ENCODE results near the gene TPSD1.

The TPSD1 gene

GRCh38 chr16:1214719-1215118 is 41.1 kb upstream of the TPSD1 start:
- Histone ChIP-seq H2AFZ (ENCODE audit: low read length, unreplicated experiment) (no peak overlapping the region), H3K27me3 (ENCODE audit: insufficient read depth, low read length) (no peaks in the 10 kb centered on the region), H3K27ac (ENCODE audit: low read depth, low read length) (no peak overlapping the region), H3K4me3 (ENCODE audit: low read depth, low read length) (no peak overlapping the region), H3K4me1 (ENCODE audit: control insufficient read depth, insufficient read depth, low read length, unreplicated experiment) (no peaks in the 10 kb centered on the region), H3K36me3 (ENCODE audit: insufficient read depth, low read length) (no peaks in the 10 kb centered on the region), H3K79me2 (ENCODE audit: control insufficient read depth, insufficient read depth, low read length, unreplicated experiment) (no peaks in the 10 kb centered on the region)

DNA sequence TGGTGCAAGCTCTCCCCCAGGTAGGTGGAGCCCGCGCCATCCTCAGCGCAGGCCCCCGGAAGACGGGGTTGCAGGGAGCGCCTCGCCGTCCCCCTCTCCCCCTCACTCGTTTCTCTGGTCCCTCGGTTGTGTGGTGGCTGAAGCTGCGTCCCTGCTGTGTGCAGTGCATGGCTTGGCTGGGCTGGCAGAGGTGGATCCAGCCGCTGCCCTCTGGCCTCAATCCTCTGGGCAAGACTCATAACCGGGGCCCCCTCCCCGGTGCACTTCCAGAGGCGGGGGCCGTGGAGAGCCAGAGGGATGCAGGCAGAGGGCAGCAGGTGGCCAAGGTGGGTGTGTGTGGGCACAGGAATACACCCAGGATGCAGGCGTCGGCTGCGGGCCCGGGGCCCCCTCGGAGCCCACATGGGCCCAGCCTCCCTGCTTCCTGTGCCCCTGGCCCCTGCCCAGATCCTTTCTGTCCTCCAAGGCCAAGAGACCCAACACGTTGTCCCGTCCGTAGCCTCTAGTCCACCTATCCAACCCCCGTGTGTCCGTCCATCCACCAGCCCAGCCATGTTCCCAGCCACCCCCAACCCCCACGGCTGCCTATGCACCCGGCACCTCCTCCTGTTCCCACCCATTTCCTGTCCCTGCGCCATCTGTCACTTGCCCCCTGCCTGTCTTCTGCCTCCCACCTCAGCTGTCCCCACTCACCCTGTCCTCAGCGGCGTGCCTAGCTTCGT is 40.1 kb upstream of the TPSD1 start:
- Histone ChIP-seq H3K27ac (ENCODE audit: low read depth, low read length) (no peak overlapping the region), H3K27me3 (ENCODE audit: insufficient read depth, low read length) (no peaks in the 10 kb centered on the region), H3K36me3 (ENCODE audit: insufficient read depth, low read length) (no peaks in the 10 kb centered on the region)

DNA sequence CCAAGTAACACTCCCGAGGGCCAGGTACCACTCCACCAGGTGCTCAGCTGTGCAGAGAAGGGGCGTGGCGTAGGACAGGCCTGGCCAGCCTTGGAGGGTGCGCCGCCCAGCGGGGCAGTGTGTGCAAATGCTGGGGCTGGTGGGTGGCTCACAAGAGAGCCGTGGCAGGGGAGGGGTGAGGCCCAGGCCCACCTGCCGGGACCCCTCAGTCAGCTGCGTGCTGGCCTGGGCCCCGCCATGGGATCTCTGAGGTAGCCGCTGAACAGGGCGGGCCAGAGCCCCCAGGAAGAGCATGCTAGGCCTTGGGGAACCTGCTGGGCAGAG is 39.6 kb upstream of the TPSD1 start:
- Histone ChIP-seq H3K4me3 (ENCODE audit: low read depth, low read length) (no peak overlapping the region), H3K27ac (ENCODE audit: low read depth, low read length) (no peak overlapping the region), H3K4me1 (ENCODE audit: control insufficient read depth, insufficient read depth, low read length, unreplicated experiment) (no peaks in the 10 kb centered on the region), H3K27me3 (ENCODE audit: insufficient read depth, low read length) (no peaks in the 10 kb centered on the region), H3K36me3 (ENCODE audit: insufficient read depth, low read length) (no peaks in the 10 kb centered on the region), H3K79me2 (ENCODE audit: control insufficient read depth, insufficient read depth, low read length, unreplicated experiment) (no peaks in the 10 kb centered on the region), H2AFZ (ENCODE audit: low read length, unreplicated experiment) (no peak overlapping the region)

More for the DNA sequence above, 40.1 kb upstream of the TPSD1 start:
- Histone ChIP-seq H2AFZ (ENCODE audit: low read length, unreplicated experiment) (no peak overlapping the region), H3K4me3 (ENCODE audit: low read depth, low read length) (no peak overlapping the region), H3K79me2 (ENCODE audit: control insufficient read depth, insufficient read depth, low read length, unreplicated experiment) (no peaks in the 10 kb centered on the region), H3K4me1 (ENCODE audit: control insufficient read depth, insufficient read depth, low read length, unreplicated experiment) (no peaks in the 10 kb centered on the region)

DNA sequence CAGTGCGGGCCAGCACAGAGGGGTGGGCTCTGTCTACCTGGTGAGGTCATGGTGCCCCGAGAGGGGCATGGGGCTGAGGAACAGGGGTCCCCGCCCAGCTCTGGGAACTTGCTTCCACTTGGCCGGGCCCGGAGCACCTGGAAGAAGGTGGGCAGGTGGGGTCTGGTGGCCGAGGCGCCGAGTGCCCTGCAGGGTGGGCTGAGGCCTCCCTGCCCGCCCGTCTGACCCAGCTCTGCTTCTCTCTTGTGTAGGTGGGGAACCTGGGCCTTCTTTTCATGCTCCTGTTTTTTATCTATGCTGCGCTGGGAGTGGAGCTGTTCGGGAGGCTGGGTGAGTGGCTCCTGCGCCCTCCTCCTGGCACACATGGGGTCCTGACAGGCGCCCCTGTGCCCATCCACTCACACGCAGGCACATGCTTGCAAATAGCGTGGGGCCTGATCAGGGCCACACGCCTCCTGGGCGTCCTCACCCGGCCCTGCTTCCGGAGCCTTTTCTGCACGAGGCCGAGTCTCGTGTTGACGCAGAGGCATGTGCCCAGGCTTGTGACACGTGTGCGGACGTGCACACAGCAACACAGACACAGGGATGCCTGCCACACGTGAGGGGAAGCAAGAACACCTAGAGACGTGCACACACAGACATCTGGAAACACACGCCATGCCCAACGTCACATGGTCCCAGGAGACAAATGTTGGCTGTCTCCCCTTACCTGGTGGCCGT is 39.0 kb upstream of the TPSD1 start:
- Histone ChIP-seq H3K27ac (ENCODE audit: low read depth, low read length) (no peak overlapping the region), H3K79me2 (ENCODE audit: control insufficient read depth, insufficient read depth, low read length, unreplicated experiment) (no peaks in the 10 kb centered on the region), H3K27me3 (ENCODE audit: insufficient read depth, low read length) (no peaks in the 10 kb centered on the region), H3K4me3 (ENCODE audit: low read depth, low read length) (no peak overlapping the region), H3K36me3 (ENCODE audit: insufficient read depth, low read length) (no peaks in the 10 kb centered on the region), H2AFZ (ENCODE audit: low read length, unreplicated experiment) (no peak overlapping the region), H3K4me1 (ENCODE audit: control insufficient read depth, insufficient read depth, low read length, unreplicated experiment) (no peaks in the 10 kb centered on the region)

DNA sequence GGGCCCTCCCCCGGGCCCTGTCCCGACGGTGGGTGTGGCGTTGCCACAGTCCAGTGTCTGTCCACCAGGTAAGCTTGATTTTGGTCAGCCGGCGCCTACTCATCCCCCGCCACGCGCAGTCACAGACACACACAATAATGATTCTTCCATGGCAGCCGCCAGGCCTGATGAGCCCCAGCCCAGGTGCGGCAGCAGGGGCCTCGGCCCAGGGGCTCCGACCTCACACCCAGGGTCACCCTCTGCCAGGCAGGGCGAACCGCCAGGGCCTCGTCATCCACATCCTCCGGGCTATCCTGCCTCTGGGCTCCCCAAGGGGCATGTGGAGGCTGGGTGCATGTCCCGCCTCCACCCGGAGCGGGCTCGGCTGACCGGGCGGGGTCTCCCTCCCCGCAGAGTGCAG is 38.3 kb upstream of the TPSD1 start:
- Histone ChIP-seq H3K36me3 (ENCODE audit: insufficient read depth, low read length) (no peaks in the 10 kb centered on the region), H3K79me2 (ENCODE audit: control insufficient read depth, insufficient read depth, low read length, unreplicated experiment) (no peaks in the 10 kb centered on the region), H3K27me3 (ENCODE audit: insufficient read depth, low read length) (no peaks in the 10 kb centered on the region)

DNA sequence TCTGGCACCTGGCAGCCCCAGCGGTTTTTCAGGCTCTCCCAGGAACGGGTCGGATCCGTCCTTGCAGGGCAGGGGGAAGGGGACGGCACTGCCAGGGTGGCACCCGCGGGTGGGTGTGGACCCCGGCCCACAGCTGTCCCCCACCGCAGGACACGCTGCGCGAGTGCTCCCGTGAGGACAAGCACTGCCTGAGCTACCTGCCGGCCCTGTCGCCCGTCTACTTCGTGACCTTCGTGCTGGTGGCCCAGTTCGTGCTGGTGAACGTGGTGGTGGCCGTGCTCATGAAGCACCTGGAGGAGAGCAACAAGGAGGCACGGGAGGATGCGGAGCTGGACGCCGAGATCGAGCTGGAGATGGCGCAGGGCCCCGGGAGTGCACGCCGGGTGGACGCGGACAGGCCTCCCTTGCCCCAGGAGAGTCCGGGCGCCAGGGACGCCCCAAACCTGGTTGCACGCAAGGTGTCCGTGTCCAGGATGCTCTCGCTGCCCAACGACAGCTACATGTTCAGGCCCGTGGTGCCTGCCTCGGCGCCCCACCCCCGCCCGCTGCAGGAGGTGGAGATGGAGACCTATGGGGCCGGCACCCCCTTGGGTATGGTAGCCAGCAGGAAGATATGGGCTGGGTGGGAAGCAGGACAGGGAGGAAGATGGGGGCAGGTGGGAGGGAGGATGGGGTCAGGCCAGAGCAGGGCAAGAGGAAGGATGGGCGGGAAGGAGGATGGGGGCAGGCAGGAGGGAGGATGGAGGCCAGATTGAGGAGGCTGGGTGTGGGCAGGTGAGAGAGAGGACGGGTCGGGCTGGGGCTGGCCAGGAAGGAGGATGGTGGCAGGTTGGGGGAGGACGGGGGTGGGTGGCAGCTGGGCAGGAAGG is 37.6 kb upstream of the TPSD1 start:
- Histone ChIP-seq H3K27ac (ENCODE audit: low read depth, low read length) (no peak overlapping the region), H3K4me1 (ENCODE audit: control insufficient read depth, insufficient read depth, low read length, unreplicated experiment) (no peaks in the 10 kb centered on the region), H3K79me2 (ENCODE audit: control insufficient read depth, insufficient read depth, low read length, unreplicated experiment) (no peaks in the 10 kb centered on the region), H3K4me3 (ENCODE audit: low read depth, low read length) (no peak overlapping the region), H3K27me3 (ENCODE audit: insufficient read depth, low read length) (no peaks in the 10 kb centered on the region), H3K36me3 (ENCODE audit: insufficient read depth, low read length) (no peaks in the 10 kb centered on the region), H2AFZ (ENCODE audit: low read length, unreplicated experiment) (no peak overlapping the region)

More for the DNA sequence above, 38.3 kb upstream of the TPSD1 start:
- Histone ChIP-seq H2AFZ (ENCODE audit: low read length, unreplicated experiment) (no peak overlapping the region), H3K27ac (ENCODE audit: low read depth, low read length) (no peak overlapping the region), H3K4me3 (ENCODE audit: low read depth, low read length) (no peak overlapping the region), H3K4me1 (ENCODE audit: control insufficient read depth, insufficient read depth, low read length, unreplicated experiment) (no peaks in the 10 kb centered on the region)

- Histone ChIP-seq H2AFZ (ENCODE audit: low read length, unreplicated experiment) (no peak overlapping the region), H3K36me3 (ENCODE audit: insufficient read depth, low read length) (no peaks in the 10 kb centered on the region), H3K79me2 (ENCODE audit: control insufficient read depth, insufficient read depth, low read length, unreplicated experiment) (no peaks in the 10 kb centered on the region), H3K27ac (ENCODE audit: low read depth, low read length) (no peak overlapping the region), H3K4me1 (ENCODE audit: control insufficient read depth, insufficient read depth, low read length, unreplicated experiment) (no peaks in the 10 kb centered on the region), H3K4me3 (ENCODE audit: low read depth, low read length) (no peak overlapping the region), H3K27me3 (ENCODE audit: insufficient read depth, low read length) (no peaks in the 10 kb centered on the region)
Observed at GRCh38 chr16:1218930-1219611, 36.8 kb upstream of the TPSD1 start.

- Histone ChIP-seq H3K27me3 (ENCODE audit: insufficient read depth, low read length) (no peaks in the 10 kb centered on the region), H3K27ac (ENCODE audit: low read depth, low read length) (no peak overlapping the region), H3K4me3 (ENCODE audit: low read depth, low read length) (no peak overlapping the region), H2AFZ (ENCODE audit: low read length, unreplicated experiment) (no peak overlapping the region), H3K36me3 (ENCODE audit: insufficient read depth, low read length) (no peaks in the 10 kb centered on the region), H3K79me2 (ENCODE audit: control insufficient read depth, insufficient read depth, low read length, unreplicated experiment) (no peaks in the 10 kb centered on the region), H3K4me1 (ENCODE audit: control insufficient read depth, insufficient read depth, low read length, unreplicated experiment) (no peaks in the 10 kb centered on the region)
Observed at GRCh38 chr16:1220098-1220728, 35.7 kb upstream of the TPSD1 start.

GRCh38 chr16:1220841-1221627 is 34.8 kb upstream of the TPSD1 start:
- H3K4me1 ChIP-seq (ENCODE audit: control insufficient read depth, insufficient read depth, low read length, unreplicated experiment), result peaks cover 7% of the 10 kb centered on the region
- no peaks in the 10 kb centered on the region for H3K36me3 ChIP-seq (ENCODE audit: insufficient read depth, low read length)
- H3K4me3 ChIP-seq (ENCODE audit: low read depth, low read length), result no peak overlapping the region
- no peaks in the 10 kb centered on the region for H3K27me3 ChIP-seq (ENCODE audit: insufficient read depth, low read length)
- H3K27ac ChIP-seq (ENCODE audit: low read depth, low read length), result no peak overlapping the region
- H3K79me2 ChIP-seq (ENCODE audit: control insufficient read depth, insufficient read depth, low read length, unreplicated experiment), result no peaks in the 10 kb centered on the region
- H2AFZ ChIP-seq (ENCODE audit: low read length, unreplicated experiment), result no peak overlapping the region

Measured in ACC112 (cell line).